Measurements from ENCODE around the gene ANKDD1A.

The ANKDD1A gene

GRCh38 chr15:64911311-64912186, at the start of gene ANKDD1A:
ANKDD1A (plus strand) TSS chr15:64911902; CDS start chr15:64911931, 29 bp downstream.
- peak in 1 of 3 experiments; percentile 28 for DNase-seq (ENCODE audit: low read depth in 3 of 3)

- DNase-seq (ENCODE audit: low read depth in 3 of 3) = no peak
These were observed 49.7 kb upstream of the ANKDD1A start for GRCh38 chr15:64861960-64862359.

DNA sequence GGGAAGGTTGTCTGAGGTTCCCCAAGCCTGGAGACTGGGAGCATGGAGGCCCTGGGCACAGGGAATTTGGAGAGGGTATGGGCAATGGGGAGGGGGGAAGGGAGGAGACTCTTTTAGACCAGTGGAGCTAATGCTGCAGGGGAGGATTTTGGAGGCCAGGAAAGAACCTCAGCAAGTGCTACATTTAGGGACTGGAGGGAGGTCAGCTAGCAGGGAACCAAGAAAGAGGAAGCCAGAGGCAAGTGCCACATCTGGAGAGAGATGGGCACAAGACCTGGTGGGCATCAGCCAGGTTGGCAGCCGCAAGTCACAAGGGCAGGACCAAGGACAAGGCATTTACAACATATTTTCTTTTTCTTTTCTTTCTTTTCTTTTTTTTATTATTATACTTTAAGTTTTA, 49.3 kb upstream of the ANKDD1A start:
- no peak for DNase-seq (ENCODE audit: low read depth in 3 of 3)

GRCh38 chr15:64864068-64864467, 47.6 kb upstream of the ANKDD1A start:
- DNase-seq (ENCODE audit: low read depth in 3 of 3) = no peak

- no peak for DNase-seq (ENCODE audit: low read depth in 3 of 3)
These were observed 46.3 kb upstream of the ANKDD1A start for GRCh38 chr15:64865126-64865997.

DNA sequence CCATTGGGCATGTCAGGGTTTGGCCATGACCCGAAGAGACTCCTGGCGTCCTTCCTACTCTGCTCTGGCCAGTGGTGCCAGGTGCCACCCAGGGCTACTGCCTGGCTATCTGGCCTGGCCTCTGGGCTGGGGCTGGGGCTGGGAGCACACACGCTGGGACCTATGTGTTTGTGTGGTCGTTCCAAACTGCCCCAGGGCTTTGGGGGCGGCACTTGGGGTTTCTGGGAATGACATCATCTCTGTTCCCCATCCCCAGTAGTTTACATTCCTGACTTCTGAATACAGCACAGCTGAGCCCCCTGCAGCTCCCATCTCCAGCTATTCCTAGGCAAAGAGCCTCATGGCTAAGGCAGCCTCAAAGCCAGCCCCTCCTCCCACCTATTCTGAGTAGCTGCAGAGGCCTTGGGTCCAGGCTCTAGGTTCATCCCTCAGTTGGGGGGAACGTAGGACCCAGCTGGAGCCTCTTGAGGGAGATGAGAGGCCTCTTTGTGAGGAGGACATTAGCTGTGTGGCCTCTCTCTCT, 45.6 kb upstream of the ANKDD1A start:
- DNase-seq (ENCODE audit: low read depth in 3 of 3) = no peak

DNA sequence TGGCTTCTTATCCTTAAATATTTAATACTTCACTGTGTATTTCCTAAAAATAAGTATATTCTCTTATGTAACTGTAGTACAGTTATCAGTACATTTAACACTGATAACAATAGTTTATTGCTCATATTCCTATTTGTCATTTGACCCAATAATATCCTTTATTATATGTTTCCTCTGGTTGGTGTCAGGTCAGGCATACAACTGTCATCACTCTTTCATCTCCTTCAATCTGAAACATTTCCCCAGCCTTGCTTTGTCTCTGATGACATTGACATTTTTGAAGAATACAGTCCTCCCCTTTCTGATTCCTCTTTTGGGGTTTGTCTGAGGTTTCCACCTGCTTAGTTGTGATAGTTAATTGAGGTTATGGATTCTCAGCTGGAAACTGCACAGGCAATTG, 42.2 kb upstream of the ANKDD1A start:
- no peak for DNase-seq (ENCODE audit: low read depth in 3 of 3)

- DNase-seq (ENCODE audit: low read depth in 3 of 3) = no peak
These were observed 41.3 kb upstream of the ANKDD1A start for GRCh38 chr15:64870353-64870752.

DNA sequence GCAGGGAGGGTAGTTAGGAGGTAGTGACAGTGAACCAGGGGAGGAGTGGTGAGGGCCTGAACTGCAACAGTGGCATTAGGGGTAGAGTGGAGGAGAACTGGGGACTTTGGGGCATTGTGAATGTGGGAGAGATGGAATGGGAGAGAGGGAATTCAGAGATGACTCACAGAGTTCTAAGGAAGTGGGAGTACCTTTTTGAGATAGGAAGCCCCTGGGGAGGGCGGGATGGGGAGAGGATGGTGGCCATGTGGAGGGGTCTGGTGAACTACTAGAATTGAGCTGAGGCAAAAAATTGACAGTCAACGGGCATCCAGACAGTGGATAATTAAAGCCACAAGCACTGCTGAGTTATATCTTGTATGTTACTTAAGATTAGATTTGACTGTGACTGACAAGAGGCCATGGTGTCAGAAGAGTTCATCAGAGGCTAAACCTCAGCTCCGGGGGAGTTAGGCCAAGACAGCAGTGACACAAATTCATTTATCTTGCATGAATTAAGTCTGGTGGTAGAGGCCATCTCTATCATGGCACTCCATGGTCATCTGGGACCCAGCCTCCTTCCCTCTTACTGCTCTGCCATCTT, 36.0 kb upstream of the ANKDD1A start:
- no peak for DNase-seq (ENCODE audit: low read depth in 3 of 3)

DNA sequence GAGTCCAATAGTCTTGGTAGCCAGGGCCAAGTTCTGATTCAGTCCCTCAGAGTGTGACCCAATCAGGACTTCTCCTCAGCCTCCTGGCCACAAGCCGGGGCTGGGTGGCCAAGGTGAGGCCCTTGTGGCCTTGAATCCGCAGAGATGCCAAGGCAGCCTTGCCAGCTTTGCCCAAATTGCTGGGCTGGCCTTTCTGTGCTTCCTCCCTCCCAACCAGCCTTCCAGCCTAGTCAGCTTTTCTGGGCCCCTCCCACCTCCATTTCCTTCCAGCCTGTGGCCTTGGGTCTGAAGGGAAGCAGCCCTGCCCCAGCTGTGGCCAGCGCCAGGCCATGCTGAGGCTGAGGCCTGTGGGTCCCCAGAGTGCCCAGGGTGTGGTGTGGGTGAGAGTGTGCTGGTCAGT, 34.3 kb upstream of the ANKDD1A start:
- DNase-seq (ENCODE audit: low read depth in 3 of 3) = no peak

DNA sequence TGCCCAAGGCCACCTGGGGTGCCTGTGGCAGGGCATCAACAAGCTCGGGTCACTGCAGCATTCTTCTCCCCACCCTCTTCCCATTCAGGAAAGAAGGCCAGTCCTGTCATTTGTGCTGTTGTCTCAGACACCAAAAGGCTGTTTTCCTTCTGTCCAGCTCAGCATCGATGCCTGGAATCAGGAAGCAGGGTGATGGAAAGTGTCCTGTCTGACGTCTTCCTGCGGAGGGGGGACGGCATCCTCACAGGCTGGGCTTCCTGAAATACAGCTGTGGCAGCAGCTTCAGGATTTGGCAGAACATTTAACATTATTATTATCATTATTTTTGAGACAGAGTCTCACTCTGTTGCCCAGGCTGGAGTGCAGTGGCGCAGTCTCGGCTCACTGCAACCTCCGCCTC, 33.0 kb upstream of the ANKDD1A start:
- DNase-seq (ENCODE audit: low read depth in 3 of 3) = no peak

DNA sequence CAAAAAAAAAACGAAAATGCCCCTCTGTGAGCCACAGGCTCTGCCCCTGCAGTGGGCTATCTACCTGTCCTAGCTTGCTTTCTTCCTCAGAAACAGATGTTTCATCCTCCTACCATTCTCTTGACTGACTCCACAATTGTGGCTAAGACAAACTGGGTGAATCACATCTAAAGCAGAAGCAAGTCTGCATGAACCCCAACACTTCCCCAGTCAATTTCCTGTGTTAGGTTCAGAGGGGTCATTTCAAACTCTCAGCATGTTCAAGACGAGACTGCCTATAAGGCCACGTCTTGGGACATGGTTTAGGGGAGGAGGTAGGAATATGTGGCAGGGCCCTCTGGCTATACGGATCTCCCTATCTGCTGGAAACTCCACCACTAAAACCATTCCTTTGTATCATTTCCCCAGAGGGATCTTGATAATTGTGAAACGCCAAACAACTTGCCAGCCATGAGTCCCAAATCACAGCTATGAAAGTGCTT, 28.6 kb upstream of the ANKDD1A start:
- no peak for DNase-seq (ENCODE audit: low read depth in 3 of 3)

GRCh38 chr15:64883997-64884511, 27.6 kb upstream of the ANKDD1A start:
- peak; percentile 68 to 74 (median 68) for DNase-seq (ENCODE audit: low read depth in 3 of 3)

GRCh38 chr15:64884679-64885078, 27.0 kb upstream of the ANKDD1A start:
- DNase-seq (ENCODE audit: low read depth in 3 of 3) = no peak

DNA sequence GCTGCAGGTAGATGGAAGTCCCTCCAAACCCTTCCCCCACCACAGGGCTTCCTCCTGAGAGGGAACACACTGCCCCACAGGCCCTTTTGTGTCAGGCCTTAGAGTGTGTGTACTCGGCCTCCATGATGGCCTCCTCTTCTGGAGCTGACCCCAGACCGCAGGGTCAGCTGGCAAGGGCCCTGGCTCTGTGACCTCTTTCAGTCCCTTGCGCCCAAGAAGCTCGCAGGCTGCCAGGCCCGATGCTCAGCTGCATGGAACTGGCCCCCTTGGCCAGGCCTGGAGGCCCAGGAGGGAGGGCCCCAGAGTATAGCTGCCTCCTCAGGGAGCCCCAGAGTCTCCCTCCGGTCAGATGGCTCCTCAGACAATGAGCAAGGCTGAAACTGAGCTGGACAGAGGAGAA, 23.4 kb upstream of the ANKDD1A start:
- no peak for DNase-seq (ENCODE audit: low read depth in 3 of 3)

GRCh38 chr15:64891561-64891960, 20.1 kb upstream of the ANKDD1A start:
- no peak for DNase-seq (ENCODE audit: low read depth in 3 of 3)

DNA sequence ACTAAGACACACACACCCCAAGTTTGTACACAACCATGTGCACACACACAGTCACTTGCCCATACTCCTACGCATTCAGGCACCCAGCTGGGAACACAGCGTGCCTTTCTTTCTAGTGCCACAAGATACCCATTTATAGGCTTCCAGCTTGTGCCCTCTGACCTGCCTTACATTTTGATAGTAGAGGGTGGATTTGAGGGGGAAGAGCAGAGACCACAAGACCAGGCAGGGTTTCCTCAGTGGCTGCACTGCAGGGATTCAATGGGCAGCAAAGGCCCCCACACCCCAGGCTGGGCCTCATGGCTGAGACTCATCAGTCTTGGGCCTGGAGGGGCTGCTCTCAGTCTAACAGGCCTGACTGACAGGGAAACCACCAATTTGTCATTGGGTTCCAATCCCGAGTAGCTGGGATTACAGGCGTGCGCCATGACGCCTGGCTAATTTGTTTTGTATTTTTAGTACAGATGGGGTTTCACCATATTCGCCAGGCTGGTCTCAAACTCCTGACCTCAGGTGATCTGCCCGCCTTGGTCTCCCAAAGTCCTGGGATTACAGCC, 18.8 kb upstream of the ANKDD1A start:
- DNase-seq (ENCODE audit: low read depth in 3 of 3) = no peak

DNA sequence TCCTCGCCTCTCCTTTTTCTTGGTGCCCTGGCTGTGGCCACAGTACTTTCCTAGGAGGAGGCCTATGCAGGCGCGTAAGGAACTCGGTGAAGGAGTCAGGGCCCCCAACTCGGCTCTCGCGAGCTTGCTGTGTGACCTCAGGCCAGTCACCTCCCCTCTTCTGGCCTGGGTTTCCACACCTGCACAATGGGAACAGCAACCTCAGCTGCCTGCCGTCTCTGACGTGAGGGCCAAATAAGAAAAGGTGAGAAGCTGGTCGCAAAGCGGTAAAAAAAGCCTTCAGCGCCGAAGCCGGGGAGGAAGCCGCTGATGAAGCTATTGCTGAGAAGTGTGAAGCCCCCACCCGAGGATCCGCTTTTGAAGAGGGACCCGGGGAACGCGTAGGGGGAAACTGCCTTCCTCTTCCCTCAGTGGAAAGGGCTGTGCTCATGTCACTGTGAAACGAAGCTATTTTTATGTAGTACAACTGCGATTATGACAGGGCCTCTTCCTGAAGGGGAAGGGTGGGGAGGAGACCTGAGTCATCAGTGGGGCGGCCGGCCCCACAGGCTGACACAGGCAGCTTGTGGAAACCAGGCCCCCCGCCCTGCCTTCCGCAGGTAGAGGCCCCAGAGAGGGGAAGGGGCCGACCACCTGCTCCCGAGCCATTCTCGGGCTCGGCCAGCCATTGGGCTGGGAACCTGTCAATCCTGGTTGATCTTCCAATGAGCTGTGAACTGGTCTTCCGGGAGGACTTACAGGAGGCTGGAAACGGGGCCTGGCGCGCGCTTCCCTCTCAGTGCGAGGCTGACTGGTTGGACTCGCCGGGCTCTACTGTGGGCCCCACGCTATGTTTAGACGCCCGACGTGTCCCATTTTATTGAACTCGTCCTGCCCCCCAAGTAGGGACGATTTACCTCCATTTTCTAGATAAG, 18.0 kb upstream of the ANKDD1A start:
- DNase-seq (ENCODE audit: low read depth in 3 of 3) = peak; percentile 88 to 92 (median 92)

DNA sequence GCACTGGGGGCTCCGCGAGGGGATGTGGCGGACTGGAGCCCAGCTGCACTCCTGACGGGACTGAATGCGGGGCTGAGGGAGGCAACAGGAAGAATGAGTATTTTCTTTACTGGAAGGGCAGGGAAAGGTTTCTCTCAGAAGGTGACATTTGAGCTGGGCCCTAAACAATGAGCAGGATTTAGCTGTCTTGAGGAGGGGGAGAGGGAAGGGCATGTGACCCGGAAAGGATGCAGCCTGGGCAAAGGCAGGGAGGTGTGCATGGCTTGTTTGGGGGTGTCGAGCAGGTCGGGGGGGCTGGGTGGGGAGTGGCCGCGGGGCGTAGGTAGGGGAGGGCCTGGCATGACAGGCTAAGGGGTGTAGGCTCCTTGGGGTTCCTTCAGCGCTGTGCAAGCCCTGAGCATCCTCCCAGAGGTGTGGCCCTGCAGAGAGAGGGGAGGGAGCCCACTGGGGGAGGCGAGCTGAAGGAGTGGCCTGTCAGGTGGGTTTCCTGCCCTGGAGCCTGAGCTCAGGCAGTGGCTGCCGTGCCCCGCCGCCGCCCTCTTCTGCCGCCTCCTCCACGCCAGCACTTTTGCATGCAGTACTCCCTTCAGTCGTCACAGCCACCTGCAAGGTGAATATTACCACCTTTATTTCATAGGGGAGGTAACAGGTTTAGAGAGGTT, 17.2 kb upstream of the ANKDD1A start:
- peak in 2 of 3 experiments; percentile 34 to 51 for DNase-seq (ENCODE audit: low read depth in 3 of 3)
